GM12878 (cell line): ENCODE data around the gene ZACN. TPM values are rescaled to one million over a fixed set of nuclear protein-coding genes. Genes with fewer than 3 reads are reported as not detected.

Experiments
- ATAC-seq: fragments of 200-7000 bp; cut with Tn5 transposase; 3 replicates; pipeline ENCODE4 v1.9.1; 2020; ENCODE audit warnings: mild to moderate bottlenecking, moderate library complexity
- BruUV-seq: library from RNA; stranded (reverse); fragments of 400-500 nt; replicated peaks from 2 replicates; lab custom pipeline; 2021; lab: Mats Ljungman, UMichigan
- CTCF ChIA-PET: fragments of 300-600 bp; sonication (Branson Sonifier 250); formaldehyde crosslinking; extraction: SDS; loops from one replicate; lab custom pipeline; 2021; ENCODE audit warnings: inconsistent platforms; lab: Yijun Ruan, JAX
- POLR2A ChIA-PET: fragments of 350-600 bp; formaldehyde crosslinking; extraction: SDS; loops from one replicate; lab custom pipeline; 2021; ENCODE audit warnings: inconsistent platforms; lab: Charles Lee
- RAD21 ChIA-PET: fragments of 300-600 bp; sonication (Branson Sonifier 250); formaldehyde crosslinking; loops from one replicate; lab custom pipeline; 2023; ENCODE audit warnings: antibody characterized with exemption; ENCODE audit not compliant: unreplicated experiment; lab: Charles Lee
- SMC1A ChIA-PET: fragments of 300-600 bp; sonication (Branson Sonifier 250); formaldehyde crosslinking; loops from one replicate; lab custom pipeline; 2023; ENCODE audit not compliant: unreplicated experiment, uncharacterized antibody; lab: Charles Lee
- DNase-seq: peaks from one replicate; pipeline ENCODE4 v3.0.0-alpha.2; 2011; ENCODE audit warnings: low read depth, low spot score
- FAIRE-seq: peaks from 3 replicates; lab custom pipeline; 2011; peaks lifted over from hg19 to GRCh38; lab: Jason Lieb, UNC
- H2AFZ ChIP-seq: 2 replicates; pipeline ENCODE4 v1.6.0; 2011; ENCODE audit warnings: low read depth, low read length, control low read depth; ENCODE audit not compliant: control insufficient read depth
- H3K27ac ChIP-seq: 2 replicates; pipeline ENCODE4 v1.5.1; 2011; ENCODE audit warnings: control low read depth; ENCODE audit not compliant: control insufficient read depth, insufficient read depth
- H3K27me3 ChIP-seq, 2 experiments: replicated peaks in 1 of 2; 2 replicates each; pipeline versions ENCODE4 v1.6.0 to v1.6.1; 2011; ENCODE audit warnings: low read length in 1 of 2; ENCODE audit not compliant: control insufficient read depth in 2 of 2, insufficient read depth in 2 of 2
- H3K36me3 ChIP-seq, 2 experiments: 2 replicates each; pipeline ENCODE4 v1.5.1; 2011; ENCODE audit warnings: low read length in 1 of 2; ENCODE audit not compliant: control insufficient read depth in 2 of 2, insufficient read depth in 2 of 2
- H3K4me1 ChIP-seq: 2 replicates; pipeline ENCODE4 v1.6.1; 2011; ENCODE audit warnings: mild to moderate bottlenecking, low read length, moderate library complexity, mixed read lengths; ENCODE audit not compliant: control insufficient read depth, insufficient read depth
- H3K4me2 ChIP-seq: 2 replicates; pipeline ENCODE4 v1.6.0; 2011; ENCODE audit warnings: control low read depth; ENCODE audit not compliant: control insufficient read depth, insufficient read depth
- H3K4me3 ChIP-seq: fragments of 200-600 bp; sonication (generic); 2 replicates; pipeline ENCODE4 v1.5.1; 2016
- H3K79me2 ChIP-seq: 2 replicates; pipeline ENCODE4 v1.6.0; 2011; ENCODE audit warnings: low read length; ENCODE audit not compliant: control insufficient read depth, insufficient read depth
- H3K9ac ChIP-seq: 2 replicates; pipeline ENCODE4 v1.8.0; 2011; ENCODE audit warnings: low read length, control low read depth, mixed read lengths; ENCODE audit not compliant: control insufficient read depth, insufficient read depth
- H3K9me3 ChIP-seq: replicated peaks from 3 replicates; pipeline ENCODE4 v1.5.1; 2011; ENCODE audit warnings: mild to moderate bottlenecking, low read length; ENCODE audit not compliant: control insufficient read depth, insufficient read depth
- H4K20me1 ChIP-seq: 2 replicates; pipeline ENCODE4 v1.6.0; 2011; ENCODE audit not compliant: control insufficient read depth, insufficient read depth
- CBFB ChIP-seq: IDR thresholded peaks from 2 replicates; pipeline ENCODE4 v1.6.1; 2016; ENCODE audit warnings: antibody characterized with exemption, low read depth
- ELK1 ChIP-seq: IDR thresholded peaks from 2 replicates; pipeline ENCODE4 v1.6.1; 2012; ENCODE audit warnings: low read depth, low read length, improper control_type of control experiment
- ETV6 ChIP-seq, 2 experiments: fragments of 450-650 bp in 1 of 2; IDR thresholded peaks in 1 of 2; conservative IDR thresholded peaks in 1 of 2; 2 replicates each; pipeline ENCODE4 v1.6.1; 2014; ENCODE audit warnings: antibody characterized with exemption in 1 of 2, borderline replicate concordance in 1 of 2, low read depth in 1 of 2, mild to moderate bottlenecking in 1 of 2, moderate library complexity in 1 of 2
- IKZF2 ChIP-seq, 2 experiments: fragments of 450-650 bp; IDR thresholded peaks; 2 replicates each; pipeline ENCODE4 v1.6.1; 2017; ENCODE audit warnings: mild to moderate bottlenecking in 2 of 2, moderate library complexity in 2 of 2
- NR2C2 ChIP-seq: IDR thresholded peaks from 2 replicates; pipeline ENCODE4 v1.6.1; 2011; ENCODE audit warnings: borderline replicate concordance, low read depth; ENCODE audit not compliant: control insufficient read depth, insufficient read length
- POLR2AphosphoS2 ChIP-seq: IDR thresholded peaks from 2 replicates; pipeline ENCODE4 v1.6.1; 2011; ENCODE audit warnings: low read depth, mild to moderate bottlenecking, low read length, improper control_type of control experiment, moderate library complexity
- TCF7 ChIP-seq: IDR thresholded peaks from 2 replicates; pipeline ENCODE4 v1.6.1; 2014; ENCODE audit warnings: antibody characterized with exemption, borderline replicate concordance
- WGBS: methylation state at CpG from one replicate; pipeline ENCODE4 v1.1.6; 2016; ENCODE audit warnings: low lambda C conversion rate; ENCODE audit not compliant: insufficient replicate concordance, insufficient coverage; ENCODE audit errors: missing lambda C conversion rate; 5-methylcytosine and 5-hydroxymethylcytosine counted together
- in situ Hi-C: fragments of 300-500 bp; cut with MboI; formaldehyde crosslinking; loops from 9 replicates; pipeline ENCODE4 v1.14.3; 2018; ENCODE audit warnings: mixed read lengths
- intact Hi-C: fragments of 100-400 bp; cut with micrococcal nuclease; formaldehyde crosslinking; loops from one replicate; pipeline ENCODE4 v1.14.2; 2022; ENCODE audit not compliant: unreplicated experiment
- polyA plus RNA-seq, 11 experiments: library from polyadenylated mRNA; depleted of rRNA in 4 of 11; unstranded in 6 of 11; stranded (reverse) in 5 of 11; fragments of >200 nt; fragmentation: Nextera tagmentation in 4 of 11; fragmentation: Illumina TruSeq in 1 of 11; extraction: Ambion mirVana in 4 of 11; extraction: Trizol in 1 of 11; gene quantifications; 1 replicate in 1 of 11; 2 replicates in 10 of 11; pipeline versions ENCODE4 v1.2.1 to v1.2.3, GENCODE V29; 2011 to 2016; ENCODE audit warnings: inconsistent platforms in 2 of 11, missing spikeins in 2 of 11, low read depth in 1 of 11
- total RNA-seq, 4 experiments: library from RNA; depleted of rRNA in 3 of 4; stranded (reverse); fragments of >200 nt in 3 of 4; fragmentation: Illumina TruSeq in 1 of 4; extraction: Trizol in 1 of 4; gene quantifications; 2 replicates each; pipeline versions ENCODE4 v1.2.1 to v1.2.3, GENCODE V29; 2013 to 2021

ZACN gene
- total and polyA plus RNA-seq, 10 of the 15 experiments (the other 5 are each of a cell fraction or from before 2014, with no cell fraction given): 0.06 to 11.3 (median 0.47) TPM; not detected in 2

GRCh38 chr17:76090517-76091129 lies 11.6 kb downstream of the ZACN start:
- WGBS: 88% methylated on average over 17 of the region's 17 CpGs
- POLR2A ChIA-PET: no interaction called here
- H3K27ac ChIP-seq: no peak overlapping the region

More at GRCh38 chr17:76090517-76091129, 11.6 kb downstream of the ZACN start:
- FAIRE-seq: no peak
- no TSS peak for BruUV-seq
- DNase-seq: no peak
- no peaks in the 10 kb centered on the region for H3K9me3 ChIP-seq
- ChIA-PET RAD21 (no interaction called here), CTCF (no interaction called here), SMC1A (no interaction called here)
- in situ Hi-C loops (no loop called here), intact Hi-C loops (no loop called here)
- ATAC-seq: no peak
- no peak for TF ChIP-seq TCF7
- TF ChIP-seq NR2C2: no peak
- TF ChIP-seq IKZF2 (IDR thresholded peaks at IDR 0.05): no peak
- TF ChIP-seq CBFB: no peak
- TF ChIP-seq ELK1: no peak
- TF ChIP-seq POLR2AphosphoS2: no peak
- TF ChIP-seq ETV6 (conservative IDR thresholded peaks at IDR 0.05 in 1 of 2, IDR thresholded peaks at IDR 0.05 in 1 of 2; ENCODE audit: borderline replicate concordance in 1 of 2, low read depth in 1 of 2): no peak
- peaks cover 4 to 24% of the 10 kb centered on the region in 2 experiments; a peak in 3 of 4 replicates for H3K36me3 ChIP-seq
- H3K4me3 ChIP-seq: no peak overlapping the region
- no peaks in the 10 kb centered on the region for H3K27me3 ChIP-seq
- no peaks in the 10 kb centered on the region for H3K4me1 ChIP-seq
- H3K79me2 ChIP-seq: no peaks in the 10 kb centered on the region
- H4K20me1 ChIP-seq: no peaks in the 10 kb centered on the region
- H2AFZ ChIP-seq: no peak overlapping the region
- H3K9ac ChIP-seq: no peak overlapping the region
- no peak overlapping the region for H3K4me2 ChIP-seq
